Activated CD8-positive, alpha-beta memory T cell treated with anti-CD3 and anti-CD28 coated beads for 1 hour (primary cell): Measurements from ENCODE around the gene MTPN.

ENCODE experiments used
- DNase-seq, 2 donors: peaks; one replicate each; pipeline ENCODE4 v3.0.0-alpha.2; 2020; ENCODE audit warnings: low read depth in 1 of 2; ENCODE audit errors: extremely low read depth in 1 of 2

MTPN gene

DNA sequence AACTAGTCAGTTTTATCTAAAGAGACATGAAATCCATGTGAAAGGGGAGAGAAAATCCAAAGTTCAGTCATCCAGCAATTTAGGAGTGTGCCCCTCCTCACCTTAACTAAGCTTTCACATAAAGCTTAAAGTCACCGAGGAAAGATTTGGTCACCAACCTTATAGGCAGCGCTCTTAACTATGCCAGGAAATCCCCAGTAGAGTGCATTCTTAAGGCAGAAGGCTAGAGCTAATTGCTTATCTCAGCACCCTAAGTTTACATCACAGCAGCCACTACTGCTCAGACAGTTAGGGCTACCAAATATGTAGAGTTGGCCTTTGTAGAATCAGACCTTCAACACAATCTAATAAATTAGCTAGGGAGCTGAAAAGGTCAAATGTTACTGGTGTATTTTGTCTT, 47.9 kb downstream of the MTPN start:
- DNase-seq = no peak

DNA sequence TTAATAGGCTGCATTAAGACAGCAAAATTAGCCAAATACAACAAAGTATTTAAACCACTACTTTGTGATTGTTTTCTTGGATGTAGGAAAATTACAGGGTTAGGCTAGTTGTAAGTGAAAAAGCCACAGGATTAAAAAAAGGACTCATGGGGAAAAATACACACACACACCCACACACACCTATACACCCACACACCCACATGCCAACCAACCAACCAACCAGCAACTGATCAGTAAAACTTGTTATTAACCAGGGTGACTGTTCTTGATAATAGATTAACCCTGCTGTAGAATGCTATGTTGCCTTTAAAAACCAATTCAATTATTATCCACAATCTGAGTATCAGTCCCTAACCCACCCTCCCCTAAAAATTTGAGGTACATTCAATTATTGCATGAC, 49.0 kb downstream of the MTPN start:
- DNase-seq = no peak

DNA sequence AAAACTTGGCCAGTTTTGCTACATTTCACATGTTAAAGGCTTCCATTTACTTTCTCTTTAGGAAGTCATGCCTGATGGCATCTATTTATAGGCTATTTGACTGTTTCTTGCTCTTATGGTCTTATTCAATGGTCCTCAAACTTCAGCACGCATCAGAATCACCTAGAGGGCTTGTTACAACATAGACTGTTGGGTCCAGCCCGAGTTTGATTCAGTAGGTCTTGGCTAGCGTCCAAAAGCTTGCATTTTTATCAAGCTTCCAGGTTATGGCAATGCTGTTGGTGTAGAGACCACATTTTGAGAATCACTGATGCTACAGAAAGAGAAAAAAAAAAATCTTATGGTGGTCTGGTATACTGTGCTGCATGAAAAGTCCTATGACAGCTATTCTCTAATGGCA, 51.9 kb downstream of the MTPN start:
- no peak for DNase-seq

DNA sequence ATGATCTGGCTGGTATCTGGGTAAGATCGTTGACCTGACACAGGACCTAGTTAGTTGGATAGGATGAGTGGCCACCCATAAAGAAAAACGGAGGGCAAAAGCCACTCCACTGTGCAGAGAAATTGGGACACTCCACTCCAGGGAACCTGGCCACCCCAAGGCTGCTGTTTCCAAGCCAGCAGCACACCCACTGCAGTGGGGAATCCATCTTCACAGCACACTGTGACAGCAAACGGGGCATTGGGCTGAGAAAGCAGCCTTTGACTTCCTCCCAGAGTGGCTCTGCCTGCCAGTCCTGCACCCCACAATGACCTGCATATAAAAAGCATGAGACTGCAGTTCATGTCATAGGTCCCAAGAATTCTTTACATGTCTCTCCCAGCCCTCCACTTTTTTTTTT, 52.9 kb downstream of the MTPN start:
- DNase-seq = no peak

DNA sequence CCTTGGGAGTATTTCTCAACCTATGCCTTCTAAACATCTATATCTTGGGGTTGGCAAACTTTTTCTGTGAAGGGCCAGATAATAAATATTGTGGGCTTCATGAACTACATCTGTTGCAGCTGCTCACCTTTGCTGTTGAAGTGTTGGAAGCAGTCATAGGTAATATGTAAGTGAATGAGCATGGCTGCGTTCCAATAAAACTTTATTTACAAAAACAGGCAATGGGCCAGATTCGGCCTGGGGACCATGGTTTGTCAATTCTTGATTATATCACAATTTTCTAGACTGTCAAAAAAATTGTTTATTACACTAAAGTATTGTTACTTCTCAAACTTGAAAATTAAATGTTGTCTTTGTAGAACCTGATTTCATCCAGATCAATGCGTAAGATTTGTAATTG, 54.9 kb downstream of the MTPN start:
- no peak for DNase-seq

DNA sequence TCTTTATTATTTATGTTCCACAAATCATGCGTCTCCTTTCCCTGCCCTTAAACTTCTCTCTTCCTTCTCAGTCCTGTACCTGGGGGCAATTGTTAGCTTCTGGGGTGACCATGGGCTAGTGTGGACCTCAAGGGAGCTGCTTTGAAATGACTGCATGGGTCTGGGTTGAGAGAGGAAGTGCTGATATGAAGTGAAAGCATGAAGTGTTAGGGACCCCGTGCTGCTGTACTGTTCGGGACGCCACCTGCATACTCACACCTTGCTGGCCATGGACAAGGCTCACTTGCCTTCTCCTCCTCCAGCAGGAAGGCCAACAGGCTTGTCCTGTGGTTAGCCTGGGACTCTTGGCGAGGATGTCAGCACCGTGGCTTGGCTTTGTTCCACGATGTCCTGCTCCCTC, 56.7 kb downstream of the MTPN start:
- DNase-seq = no peak

DNA sequence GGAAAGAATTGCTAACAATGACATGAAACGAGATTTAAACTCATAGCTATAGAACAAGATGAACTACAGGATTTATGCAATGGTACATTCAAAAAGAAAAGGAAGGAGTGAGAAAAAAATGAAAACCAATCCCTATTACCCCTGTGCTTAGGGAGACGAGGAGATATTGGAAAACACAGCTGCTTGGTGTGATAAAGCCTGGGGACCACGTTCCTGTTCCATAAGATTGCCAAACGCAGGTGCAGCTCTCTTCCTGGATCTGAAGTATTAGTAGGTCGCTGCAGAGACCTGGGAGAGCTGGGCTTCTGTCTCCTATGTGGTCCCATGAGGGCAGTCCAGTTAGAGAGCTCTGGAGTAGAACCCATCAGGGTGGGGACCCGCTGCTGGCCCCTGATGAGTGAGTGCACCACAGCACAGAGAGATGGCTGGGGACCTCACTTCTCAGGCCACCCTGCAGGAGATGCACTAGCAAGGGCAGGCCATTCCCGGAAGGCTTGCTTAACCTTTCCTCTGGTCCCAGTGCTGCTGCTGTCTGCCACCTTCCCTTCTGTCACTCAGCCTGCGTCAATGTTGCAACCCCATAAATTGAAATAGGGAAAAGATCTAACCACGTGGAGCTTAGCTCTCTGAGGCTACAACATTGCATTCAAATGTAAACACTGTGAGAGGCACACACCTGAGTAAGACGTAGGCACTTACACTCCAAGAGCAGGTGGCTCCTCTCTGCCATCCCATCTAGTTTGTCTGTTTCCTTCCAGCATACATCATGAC, 57.9 kb downstream of the MTPN start:
- no peak for DNase-seq

DNA sequence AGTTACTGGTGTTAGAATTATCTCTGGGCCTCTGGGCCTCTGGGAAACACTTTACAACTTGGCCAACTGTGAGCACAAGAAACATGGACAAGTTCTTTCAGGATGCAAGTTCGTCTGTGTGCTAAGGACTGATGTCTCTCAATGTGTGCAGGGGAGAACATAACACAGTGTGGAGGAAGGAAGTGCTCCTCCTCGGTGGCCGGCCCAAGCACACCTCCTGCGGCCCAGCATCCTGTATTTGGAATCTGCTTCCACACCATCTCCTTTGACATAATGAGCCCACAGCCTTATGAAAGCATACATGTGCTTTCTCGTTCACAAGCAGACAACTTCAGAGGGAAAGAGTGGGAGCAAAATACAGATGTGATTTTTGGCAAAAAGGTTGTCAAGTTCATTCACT, 59.0 kb downstream of the MTPN start:
- DNase-seq = no peak

DNA sequence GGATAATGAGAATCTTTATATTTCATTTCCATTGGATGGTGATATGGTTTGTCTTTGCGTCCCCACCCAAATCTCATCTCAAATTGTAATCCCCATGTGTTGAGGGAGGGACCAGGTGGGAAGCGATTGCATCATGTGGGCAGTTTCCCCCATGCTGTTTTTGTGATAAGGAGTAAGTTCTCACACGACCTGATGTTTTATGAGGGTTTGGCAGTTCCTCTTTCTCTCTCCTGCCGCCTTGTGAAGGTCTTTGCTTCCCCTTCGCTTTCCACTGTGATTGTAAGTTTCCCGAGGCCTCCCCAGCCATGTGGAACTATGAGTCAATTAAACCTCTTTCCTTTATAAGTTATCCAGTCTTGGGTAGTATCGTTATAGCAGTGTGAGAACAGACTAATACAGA, 59.4 kb downstream of the MTPN start:
- no peak for DNase-seq

DNA sequence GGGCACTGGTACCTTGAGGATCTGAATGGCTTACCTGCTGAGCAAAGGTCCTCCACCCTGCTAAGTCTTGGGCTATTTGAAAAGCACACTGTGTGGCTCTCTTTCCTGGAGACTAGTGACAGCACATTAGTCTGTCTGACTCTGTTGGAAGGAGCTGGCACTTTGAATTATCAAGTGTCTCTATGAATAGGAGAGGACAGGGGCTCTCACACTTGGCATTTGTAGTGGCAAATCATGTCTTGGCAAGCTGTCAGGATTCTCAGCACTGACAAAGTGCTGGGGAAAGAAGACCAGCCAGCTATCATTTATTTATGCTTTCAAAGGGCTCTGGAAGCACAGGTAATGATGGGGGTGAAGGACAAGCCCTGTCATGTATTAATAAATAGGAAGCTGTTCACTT, 62.8 kb downstream of the MTPN start:
- no peak for DNase-seq

DNA sequence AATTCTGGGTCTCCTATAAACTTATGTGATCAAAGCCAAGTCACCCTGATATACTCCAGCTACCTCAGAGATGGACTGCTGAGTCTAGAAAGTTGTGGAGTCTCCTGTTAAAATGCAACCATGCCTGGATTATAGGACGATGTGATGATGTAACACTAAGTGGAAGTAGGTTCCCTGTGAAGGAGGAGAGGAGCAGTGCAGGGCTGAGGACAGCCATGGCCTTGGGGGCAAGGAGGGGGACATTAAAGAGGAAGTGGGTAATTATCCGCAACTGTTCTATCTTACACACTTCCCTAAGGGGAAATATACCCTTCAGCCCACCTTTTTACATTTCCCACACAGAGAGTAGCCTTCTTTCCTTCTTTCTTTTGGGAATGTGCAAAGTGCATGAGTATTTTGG, 63.8 kb downstream of the MTPN start:
- DNase-seq = no peak

DNA sequence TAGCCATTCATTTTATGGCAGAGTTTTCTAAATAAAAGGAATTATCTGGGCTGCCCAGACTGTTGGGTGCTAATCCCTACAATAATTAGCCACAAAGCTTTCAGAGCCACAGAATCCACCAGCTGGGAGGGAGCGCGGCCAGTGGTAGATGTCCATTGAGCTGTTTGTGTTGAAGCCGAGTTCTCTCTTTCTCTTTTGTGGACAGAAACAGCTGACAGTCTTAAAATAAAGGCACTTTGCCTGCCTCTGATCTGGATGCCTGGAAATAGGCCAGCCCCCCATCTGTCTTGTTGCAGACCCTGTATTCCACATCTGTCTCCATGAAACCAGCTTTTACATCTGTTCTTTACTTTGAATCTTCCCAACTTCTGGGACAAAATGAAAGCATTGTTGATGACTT, 66.1 kb downstream of the MTPN start:
- no peak for DNase-seq

DNA sequence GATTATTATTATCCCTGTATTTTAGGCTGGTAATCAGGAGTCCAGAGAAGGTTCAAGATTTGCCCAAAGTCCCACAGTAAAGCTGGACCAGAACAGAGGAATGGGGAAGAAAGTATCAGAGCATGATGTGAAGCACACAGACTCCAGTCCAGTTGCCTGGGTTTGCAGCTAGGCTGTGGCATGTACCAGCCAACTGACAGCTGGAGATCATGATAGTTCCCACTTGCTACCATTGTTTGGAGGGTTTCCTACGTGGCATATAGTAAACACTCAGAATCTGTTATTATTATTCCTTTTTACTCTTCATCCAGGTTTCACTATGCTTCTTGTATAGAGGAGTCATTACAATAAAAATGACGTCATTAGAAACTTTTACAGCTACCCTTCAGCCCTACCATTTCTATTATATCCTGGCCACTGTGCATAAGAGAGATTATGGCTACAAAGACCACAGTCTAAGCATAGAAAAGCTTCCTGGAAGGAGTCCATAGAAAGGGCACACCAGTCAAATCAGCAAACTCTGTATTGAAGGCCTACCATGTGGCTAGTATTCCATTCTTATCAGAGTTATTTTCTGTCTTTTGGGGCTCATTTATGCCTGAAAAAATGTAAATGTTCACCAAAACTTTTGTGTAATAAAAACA, 66.6 kb downstream of the MTPN start:
- DNase-seq = no peak

DNA sequence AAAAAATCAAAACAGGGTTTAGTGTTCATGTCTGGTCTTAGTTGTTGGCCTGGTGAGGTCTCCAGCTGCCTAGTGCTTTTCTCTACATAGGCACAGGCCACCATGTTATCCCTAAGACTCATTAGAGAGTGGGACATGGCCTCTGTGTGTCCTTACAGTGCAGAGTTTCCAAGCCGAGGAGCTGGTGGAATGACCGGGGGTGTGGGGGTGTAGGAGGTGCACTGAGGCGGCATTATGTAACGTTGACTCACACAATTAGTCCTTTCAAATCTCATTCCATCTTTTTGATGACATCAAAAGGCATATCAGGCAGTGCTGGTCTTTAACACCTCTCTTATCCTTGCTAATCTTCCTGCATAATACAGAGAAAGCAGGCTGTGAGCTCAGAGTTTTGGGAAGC, 71.3 kb downstream of the MTPN start:
- DNase-seq = no peak

DNA sequence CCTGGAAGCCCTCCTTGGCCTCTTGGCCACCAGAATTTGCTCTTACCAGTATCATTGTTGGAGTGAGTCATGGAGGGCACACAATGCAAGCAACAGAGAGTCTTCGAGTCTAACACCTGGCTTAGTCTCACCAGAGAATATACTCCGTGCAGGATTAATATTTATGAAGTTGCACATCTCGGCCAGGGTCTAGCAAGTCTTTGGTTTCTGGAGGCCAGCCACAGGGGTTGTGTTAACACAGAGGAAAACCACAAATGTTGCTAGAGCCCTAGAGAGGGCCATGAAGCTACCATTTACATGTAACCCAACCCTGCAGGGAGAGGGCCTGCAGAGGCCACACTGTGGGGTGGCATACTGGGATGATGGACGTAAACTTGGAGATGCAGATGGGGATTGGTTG, 71.8 kb downstream of the MTPN start:
- no peak for DNase-seq

DNA sequence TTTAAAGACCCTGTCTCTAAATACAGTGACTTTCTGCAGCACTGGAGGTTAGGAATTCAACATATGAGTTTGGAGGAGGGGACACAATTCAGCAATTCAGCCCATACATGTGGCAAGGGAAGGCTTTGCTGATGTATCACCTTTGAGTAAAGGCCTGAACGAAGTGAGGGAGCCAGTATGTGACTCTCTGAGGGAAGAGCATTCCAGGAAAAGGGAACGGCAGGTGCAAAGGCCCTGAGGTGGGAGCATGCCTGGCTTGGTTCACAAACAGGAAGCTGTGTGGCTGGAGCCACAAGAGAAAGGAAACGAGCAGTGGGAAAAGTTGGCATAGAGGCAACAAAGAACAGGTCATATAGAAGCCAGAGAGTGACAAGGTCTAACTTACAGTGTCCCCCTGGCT, 72.9 kb downstream of the MTPN start:
- no peak for DNase-seq

DNA sequence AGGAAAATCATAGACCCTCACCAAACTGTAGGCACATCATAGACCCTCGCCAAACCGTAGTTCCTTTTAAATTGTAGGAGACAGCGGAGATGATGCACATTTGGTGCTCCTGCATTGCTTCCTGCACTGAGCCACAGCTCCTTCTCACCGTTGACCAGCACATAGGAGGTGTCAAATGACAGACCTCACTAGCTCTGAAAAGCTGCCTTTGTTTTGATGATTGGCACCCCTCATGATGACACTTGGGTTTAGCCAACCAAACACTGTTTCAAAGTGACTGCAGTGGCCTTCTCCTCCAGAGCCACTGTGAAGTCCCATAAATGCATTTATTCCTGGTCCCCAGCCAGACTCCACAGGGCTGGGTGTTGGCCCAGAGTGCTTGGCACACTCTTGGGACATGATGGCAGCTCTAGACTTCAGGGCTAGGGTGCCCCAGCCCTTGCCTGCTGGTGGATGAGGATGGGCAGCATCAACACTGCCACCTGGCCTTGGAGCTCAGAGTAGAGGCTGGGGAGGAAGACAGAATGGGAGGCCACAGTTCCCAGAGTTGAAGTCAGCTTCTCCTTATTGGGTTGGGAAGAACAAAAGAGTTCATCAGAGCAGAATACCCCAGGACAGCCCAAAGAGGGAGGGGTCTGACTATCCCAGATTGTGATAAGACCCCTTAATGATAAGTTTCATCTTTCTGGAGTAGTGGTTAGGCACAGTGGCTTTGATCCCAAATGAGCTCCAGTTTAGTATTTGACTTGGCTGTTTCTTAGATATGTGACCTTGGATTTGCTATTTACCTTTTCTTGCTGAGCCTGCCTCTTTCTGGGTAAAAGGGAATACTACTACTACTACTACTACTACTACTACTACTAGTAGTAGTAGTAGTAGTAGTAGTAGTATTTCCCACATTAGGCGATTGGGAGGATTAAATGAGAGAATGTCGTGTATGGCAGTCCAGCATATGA, 75.3 kb downstream of the MTPN start:
- DNase-seq = no peak

DNA sequence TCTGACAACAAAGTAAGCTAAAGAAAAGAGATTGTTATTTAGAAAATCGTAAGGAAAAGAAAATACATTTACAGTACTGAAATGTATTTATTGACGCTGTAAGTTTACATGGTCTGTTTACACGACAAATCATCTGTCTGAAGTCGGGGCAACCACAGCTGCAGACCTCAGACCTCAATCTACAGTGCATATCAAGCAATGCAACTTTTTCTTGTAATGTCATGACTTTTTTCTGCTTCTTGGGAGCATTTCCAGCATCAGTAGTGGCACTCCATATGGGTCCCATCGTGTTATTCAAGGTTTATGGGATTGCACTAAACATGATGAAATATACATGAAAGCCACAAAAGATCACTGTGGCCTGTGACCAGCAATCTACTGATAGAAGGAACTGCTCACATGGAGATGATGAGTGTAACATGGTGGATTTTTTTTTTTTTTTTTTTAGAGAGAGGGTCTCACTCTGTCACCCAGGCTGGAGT, 77.1 kb downstream of the MTPN start:
- DNase-seq = no peak

DNA sequence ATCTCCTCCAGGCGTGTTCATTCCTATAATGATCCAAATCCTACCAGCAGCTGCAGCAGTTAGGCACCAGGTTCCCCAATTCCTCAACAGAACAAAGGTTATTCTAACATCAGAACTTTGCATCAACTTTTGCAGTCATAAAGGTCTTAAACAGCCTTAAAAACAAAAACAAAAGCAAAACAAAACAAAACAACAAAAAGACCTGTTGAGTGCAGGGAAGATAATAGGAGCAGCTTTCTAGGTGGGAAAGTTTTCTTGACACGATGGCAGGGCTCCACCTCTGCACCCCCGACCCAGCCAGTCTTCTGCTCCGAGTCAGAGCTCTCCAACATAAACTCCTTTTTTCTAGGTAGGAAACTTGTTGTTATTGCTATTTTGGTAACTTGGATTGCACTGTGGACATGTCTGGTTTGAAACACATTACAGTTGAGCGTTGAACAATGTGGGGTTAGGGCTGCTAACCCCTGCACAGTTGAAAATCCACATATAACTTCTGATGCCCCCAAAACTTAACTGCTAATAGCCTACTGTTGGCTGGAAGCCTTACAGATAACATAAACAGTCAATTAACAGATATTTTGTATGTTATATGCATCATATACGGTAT, 77.6 kb downstream of the MTPN start:
- no peak for DNase-seq

DNA sequence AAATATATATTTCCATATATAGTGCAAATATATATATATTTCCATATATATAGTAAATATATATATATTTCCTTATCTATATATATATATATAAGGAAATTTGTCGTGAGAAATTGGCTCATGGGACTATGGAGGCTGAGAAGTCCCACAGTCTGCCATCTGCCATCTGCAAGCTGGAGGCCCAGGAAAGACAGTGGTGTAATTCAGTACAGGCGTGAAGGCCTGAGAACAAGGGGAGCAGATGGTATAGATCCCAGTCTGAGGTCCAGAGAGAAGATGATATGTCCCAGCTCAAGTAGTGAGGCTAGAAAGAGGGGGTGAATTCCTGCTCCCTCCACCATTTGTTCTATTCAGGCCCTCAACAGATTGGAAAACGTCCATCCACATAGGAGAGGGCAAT, 78.9 kb downstream of the MTPN start:
- DNase-seq = no peak

DNA sequence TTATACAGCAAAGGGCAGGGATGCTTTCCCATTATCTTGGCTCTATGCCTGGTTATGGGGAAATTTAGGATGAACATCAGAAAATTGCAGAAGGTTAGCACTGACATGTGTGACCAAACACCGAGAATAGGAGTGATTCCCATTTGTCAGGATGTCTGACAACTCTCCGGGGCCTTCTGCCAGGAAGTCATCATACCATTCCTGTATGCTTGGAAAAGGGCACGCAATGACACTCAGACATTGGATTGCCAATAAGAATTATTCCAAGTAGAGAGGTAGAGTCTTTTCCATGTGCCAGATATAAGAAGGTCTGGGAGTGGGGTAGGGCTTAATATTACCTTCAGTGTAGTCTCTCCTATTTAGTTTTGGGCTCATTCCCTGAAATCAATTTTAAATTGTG, 82.3 kb downstream of the MTPN start:
- no peak for DNase-seq
